Measurements from ENCODE around the gene CNTN5.

CNTN5 gene

DNA sequence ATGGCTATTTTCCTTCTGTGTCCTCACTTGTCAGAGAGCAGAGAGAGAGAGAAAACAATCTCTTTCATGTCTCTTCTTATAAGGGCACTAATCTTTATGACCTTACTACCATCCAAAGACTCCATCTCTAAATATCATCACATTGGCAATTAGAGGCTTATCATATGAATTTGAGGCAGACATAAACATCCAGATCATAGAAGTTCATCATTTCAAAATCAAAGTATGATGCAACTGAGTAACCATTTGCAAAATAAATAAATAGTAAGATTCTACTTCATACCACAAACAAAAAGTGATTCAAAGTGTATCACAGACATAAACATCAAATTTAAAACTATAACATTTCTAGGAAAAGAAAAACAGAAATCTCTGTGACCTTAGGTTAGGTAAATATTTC, 1161.6 kb downstream of the CNTN5 start (continued):
- no peak for TF ChIP-seq ZSCAN16 (tag by site-specific recombination; IDR thresholded peaks at IDR 0.05)
- TF ChIP-seq, protein P1, sequence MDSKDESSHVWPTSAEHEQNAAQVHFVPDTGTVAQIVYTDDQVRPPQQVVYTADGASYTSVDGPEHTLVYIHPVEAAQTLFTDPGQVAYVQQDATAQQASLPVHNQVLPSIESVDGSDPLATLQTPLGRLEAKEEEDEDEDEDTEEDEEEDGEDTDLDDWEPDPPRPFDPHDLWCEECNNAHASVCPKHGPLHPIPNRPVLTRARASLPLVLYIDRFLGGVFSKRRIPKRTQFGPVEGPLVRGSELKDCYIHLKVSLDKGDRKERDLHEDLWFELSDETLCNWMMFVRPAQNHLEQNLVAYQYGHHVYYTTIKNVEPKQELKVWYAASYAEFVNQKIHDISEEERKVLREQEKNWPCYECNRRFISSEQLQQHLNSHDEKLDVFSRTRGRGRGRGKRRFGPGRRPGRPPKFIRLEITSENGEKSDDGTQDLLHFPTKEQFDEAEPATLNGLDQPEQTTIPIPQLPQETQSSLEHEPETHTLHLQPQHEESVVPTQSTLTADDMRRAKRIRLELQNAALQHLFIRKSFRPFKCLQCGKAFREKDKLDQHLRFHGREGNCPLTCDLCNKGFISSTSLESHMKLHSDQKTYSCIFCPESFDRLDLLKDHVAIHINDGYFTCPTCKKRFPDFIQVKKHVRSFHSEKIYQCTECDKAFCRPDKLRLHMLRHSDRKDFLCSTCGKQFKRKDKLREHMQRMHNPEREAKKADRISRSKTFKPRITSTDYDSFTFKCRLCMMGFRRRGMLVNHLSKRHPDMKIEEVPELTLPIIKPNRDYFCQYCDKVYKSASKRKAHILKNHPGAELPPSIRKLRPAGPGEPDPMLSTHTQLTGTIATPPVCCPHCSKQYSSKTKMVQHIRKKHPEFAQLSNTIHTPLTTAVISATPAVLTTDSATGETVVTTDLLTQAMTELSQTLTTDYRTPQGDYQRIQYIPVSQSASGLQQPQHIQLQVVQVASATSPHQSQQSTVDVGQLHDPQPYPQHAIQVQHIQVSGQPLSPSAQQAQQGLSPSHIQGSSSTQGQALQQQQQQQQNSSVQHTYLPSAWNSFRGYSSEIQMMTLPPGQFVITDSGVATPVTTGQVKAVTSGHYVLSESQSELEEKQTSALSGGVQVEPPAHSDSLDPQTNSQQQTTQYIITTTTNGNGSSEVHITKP (tag by site-specific recombination; IDR thresholded peaks at IDR 0.05): no peak
- TF ChIP-seq ZNF354C (tag by site-specific recombination; IDR thresholded peaks at IDR 0.05; ENCODE audit: borderline replicate concordance, low read depth): no peak

DNA sequence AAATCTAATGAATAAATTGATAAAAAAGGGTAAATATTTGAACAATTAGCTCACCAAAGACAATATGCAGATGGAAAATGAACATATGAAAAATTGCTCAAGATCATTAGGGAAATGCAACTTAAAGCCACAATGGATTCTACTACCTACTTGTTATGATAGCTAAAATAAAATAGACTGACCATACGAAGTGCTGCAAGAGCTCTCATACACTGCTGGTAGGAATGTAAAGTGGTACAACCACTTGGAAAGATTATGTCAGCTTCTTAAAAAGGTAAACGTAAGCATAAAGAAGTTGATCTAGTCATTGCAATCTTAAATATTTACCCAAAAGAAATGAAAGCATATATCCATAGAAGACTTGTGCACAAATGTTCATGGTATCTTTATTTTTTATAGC, 1162.2 kb downstream of the CNTN5 start:
- H3K9me3 ChIP-seq (ENCODE audit: control insufficient read depth, insufficient read depth, low read depth, low read length): no peaks in the 10 kb centered on the region
- CTCF ChIA-PET: interaction anchor here (0.6 kb wide), 2 partner anchors 17 to 754 kb away, joined by 4 to 5 read pairs; no protein-coding TSS in a partner anchor
- POLR2A ChIA-PET: no interaction called here

DNA sequence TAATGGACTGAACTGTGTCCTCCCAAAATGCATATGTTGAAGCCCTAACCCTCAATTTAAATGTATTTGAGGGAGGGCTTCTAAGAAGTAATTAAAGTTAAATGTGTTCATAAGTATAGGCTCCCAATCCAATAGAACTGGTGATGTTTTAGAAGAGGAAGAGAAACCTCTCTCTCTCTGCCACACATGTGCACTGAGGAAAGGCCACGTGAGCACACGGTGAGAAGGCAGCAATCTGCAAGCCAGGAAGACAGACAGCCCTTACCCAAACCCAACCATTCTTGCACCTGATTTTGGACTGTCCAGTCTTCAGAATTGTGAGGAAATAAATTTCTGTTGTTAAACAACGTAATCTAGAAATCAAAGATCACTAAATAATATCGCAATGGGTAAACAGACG, 1164.8 kb downstream of the CNTN5 start:
- no peak overlapping the region for H3K27ac ChIP-seq (ENCODE audit: extremely low read depth, low read depth, low read length)
- H3K9me3 ChIP-seq (ENCODE audit: control insufficient read depth, insufficient read depth, low read depth, low read length): no peaks in the 10 kb centered on the region
- TF ChIP-seq KLF10 (tag by site-specific recombination; IDR thresholded peaks at IDR 0.05) (no peak), ZNF558 (tag by site-specific recombination; IDR thresholded peaks at IDR 0.05) (no peak), ZNF837 (tag by site-specific recombination; IDR thresholded peaks at IDR 0.05) (no peak), ZNF155 (tag by site-specific recombination; IDR thresholded peaks at IDR 0.05) (no peak), ZBTB17 (tag by site-specific recombination; IDR thresholded peaks at IDR 0.05) (no peak), ZNF302 (tag by site-specific recombination; IDR thresholded peaks at IDR 0.05; ENCODE audit: low read depth) (no peak)
- TF ChIP-seq, protein P2, sequence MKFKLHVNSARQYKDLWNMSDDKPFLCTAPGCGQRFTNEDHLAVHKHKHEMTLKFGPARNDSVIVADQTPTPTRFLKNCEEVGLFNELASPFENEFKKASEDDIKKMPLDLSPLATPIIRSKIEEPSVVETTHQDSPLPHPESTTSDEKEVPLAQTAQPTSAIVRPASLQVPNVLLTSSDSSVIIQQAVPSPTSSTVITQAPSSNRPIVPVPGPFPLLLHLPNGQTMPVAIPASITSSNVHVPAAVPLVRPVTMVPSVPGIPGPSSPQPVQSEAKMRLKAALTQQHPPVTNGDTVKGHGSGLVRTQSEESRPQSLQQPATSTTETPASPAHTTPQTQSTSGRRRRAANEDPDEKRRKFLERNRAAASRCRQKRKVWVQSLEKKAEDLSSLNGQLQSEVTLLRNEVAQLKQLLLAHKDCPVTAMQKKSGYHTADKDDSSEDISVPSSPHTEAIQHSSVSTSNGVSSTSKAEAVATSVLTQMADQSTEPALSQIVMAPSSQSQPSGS (tag by site-specific recombination; IDR thresholded peaks at IDR 0.05; ENCODE audit: low read depth): no peak
- no peak overlapping the region for H3K4me3 ChIP-seq (ENCODE audit: low read depth, low read length)
- H3K36me3 ChIP-seq (ENCODE audit: control insufficient read depth in 2 of 2, insufficient read depth in 1 of 2, low read length in 2 of 2): no peaks in the 10 kb centered on the region
- H3K4me1 ChIP-seq (ENCODE audit: control insufficient read depth, insufficient read depth, low read length): no peaks in the 10 kb centered on the region
- ChIA-PET CTCF (no interaction called here), POLR2A (no interaction called here)

More for the DNA sequence above, 1162.2 kb downstream of the CNTN5 start:
- Histone ChIP-seq H3K27ac (ENCODE audit: extremely low read depth, low read depth, low read length) (no peak overlapping the region), H3K4me3 (ENCODE audit: low read depth, low read length) (no peak overlapping the region), H3K36me3 (ENCODE audit: control insufficient read depth in 2 of 2, insufficient read depth in 1 of 2, low read length in 2 of 2) (no peaks in the 10 kb centered on the region), H3K4me1 (ENCODE audit: control insufficient read depth, insufficient read depth, low read length) (no peaks in the 10 kb centered on the region)
- TF ChIP-seq ZNF366 (tag by site-specific recombination; conservative IDR thresholded peaks at IDR 0.05): no peak
- TF ChIP-seq ZNF707 (tag by site-specific recombination; IDR thresholded peaks at IDR 0.05): no peak
- no peak for TF ChIP-seq ZNF121 (tag by site-specific recombination; IDR thresholded peaks at IDR 0.05)
- TF ChIP-seq, protein P1 (tag by site-specific recombination; IDR thresholded peaks at IDR 0.05): no peak
- no peak for TF ChIP-seq GLIS1 (tag by site-specific recombination; IDR thresholded peaks at IDR 0.05)
- TF ChIP-seq SP2 (tag by site-specific recombination; IDR thresholded peaks at IDR 0.05): no peak
- TF ChIP-seq SCRT2 (tag by site-specific recombination; IDR thresholded peaks at IDR 0.05): no peak
- TF ChIP-seq SP3 (tag by site-specific recombination; IDR thresholded peaks at IDR 0.05): no peak
- no peak for TF ChIP-seq ZNF571 (tag by site-specific recombination; IDR thresholded peaks at IDR 0.05)
- TF ChIP-seq ZNF133 (tag by site-specific recombination; IDR thresholded peaks at IDR 0.05): no peak
- no peak for TF ChIP-seq ZNF555 (tag by site-specific recombination; conservative IDR thresholded peaks at IDR 0.05)
- no peak for TF ChIP-seq TCF7L2 (IDR thresholded peaks at IDR 0.05; ENCODE audit: borderline replicate concordance, low read depth, low read length)

Measured in HEK293 (cell line).